GM12891 (cell line): Measurements from ENCODE around the gene SIL1. TPM values are rescaled to one million over a fixed set of nuclear protein-coding genes. Genes with fewer than 3 reads are reported as not detected.

Experiments used
- DNase-seq: peaks from one replicate; pipeline ENCODE4 v3.0.0; 2011; ENCODE audit warnings: low spot score; ENCODE audit not compliant: insufficient read length
- FAIRE-seq: peaks from 2 replicates; lab custom pipeline; 2011; peaks lifted over from hg19 to GRCh38; lab: Jason Lieb, UNC
- PAX5 ChIP-seq: IDR thresholded peaks from 2 replicates; pipeline ENCODE4 v1.6.1; 2011; ENCODE audit warnings: low read length, moderate library complexity, mild to moderate bottlenecking; ENCODE audit not compliant: insufficient read depth, severe bottlenecking
- POLR2A ChIP-seq: IDR thresholded peaks from 2 replicates; pipeline ENCODE4 v1.6.1; 2011; ENCODE audit warnings: low read depth, low read length, control low read depth
- POLR2AphosphoS5 ChIP-seq: IDR thresholded peaks from 2 replicates; pipeline ENCODE4 v1.6.1; 2011; ENCODE audit warnings: low read depth, low read length, control low read depth
- POU2F2 ChIP-seq: IDR thresholded peaks from 2 replicates; pipeline ENCODE4 v1.6.1; 2011; ENCODE audit warnings: low read depth, mild to moderate bottlenecking, control low read depth, low read length, moderate library complexity
- SPI1 ChIP-seq: IDR thresholded peaks from 2 replicates; pipeline ENCODE4 v1.6.1; 2011; ENCODE audit warnings: low read depth, low read length, control low read depth
- TAF1 ChIP-seq: IDR thresholded peaks from 2 replicates; pipeline ENCODE4 v1.6.1; 2011; ENCODE audit warnings: low read depth, low read length, control low read depth
- polyA plus RNA-seq: library from polyadenylated mRNA; unstranded; fragments of >200 nt; gene quantifications from one replicate; pipeline ENCODE4 v1.2.1, GENCODE V29; 2012; ENCODE audit warnings: low read depth, missing spikeins, inconsistent platforms; ENCODE audit not compliant: missing spikeins

Gene SIL1
- 30.3 TPM for polyA plus RNA-seq

DNA sequence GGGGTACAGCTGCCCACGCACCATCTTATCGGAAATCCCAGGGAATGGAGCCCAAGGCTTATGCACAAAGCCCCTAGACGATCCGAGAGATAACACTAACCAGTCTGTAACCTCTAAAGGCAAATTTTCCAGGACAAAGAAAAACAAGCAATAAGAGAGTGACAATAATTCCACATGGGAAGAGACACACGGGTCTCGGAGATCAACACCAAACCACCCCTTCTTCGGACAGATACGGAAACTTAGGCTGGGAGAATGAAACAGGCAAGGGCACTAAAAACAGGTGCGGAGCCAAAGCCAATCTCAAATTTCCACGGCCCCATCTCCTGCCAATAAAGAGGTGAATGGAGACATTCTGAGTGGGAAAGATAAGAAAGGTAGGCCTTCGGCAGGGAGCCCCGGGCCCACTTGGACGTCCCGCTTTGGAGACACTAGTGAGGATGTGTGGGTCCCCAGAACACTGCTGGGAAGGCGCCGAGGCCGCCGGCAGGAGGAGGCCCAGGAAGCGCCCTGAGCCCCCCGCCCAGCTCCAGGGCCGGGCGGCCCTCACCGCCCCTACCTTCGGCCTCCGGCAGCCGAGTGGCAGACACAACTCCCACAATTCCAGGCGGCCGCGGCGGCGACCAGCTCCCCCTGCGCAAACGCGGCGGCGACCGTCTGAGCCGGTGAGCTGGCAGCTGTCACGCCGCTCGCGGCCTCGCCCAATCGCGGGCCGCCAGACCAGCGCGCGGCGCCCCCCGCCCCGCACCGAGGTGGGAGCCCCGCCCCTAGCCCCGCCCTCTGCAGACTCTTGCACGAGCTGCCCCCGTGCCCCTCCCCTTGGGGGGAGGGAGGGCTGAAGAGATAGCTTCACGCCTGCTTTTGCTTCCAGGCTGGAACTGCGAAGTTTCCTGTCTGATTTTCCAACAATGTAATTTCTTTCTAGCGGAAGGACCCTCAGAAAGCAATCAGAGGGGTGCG is at the start of gene SIL1:
TSS of gene SIL1 (minus strand) at position 659 of the 960 bp plus-strand sequence. CDS start 70,525 bp downstream, outside the sequence.
- DNase-seq = peak; percentile 94
- TF ChIP-seq PAX5 (no peak), TAF1 (peak; percentile 92), SPI1 (no peak), POLR2A (peak; percentile 87), POLR2AphosphoS5 (peak; percentile 89)
- peak; percentile 99 for FAIRE-seq

DNA sequence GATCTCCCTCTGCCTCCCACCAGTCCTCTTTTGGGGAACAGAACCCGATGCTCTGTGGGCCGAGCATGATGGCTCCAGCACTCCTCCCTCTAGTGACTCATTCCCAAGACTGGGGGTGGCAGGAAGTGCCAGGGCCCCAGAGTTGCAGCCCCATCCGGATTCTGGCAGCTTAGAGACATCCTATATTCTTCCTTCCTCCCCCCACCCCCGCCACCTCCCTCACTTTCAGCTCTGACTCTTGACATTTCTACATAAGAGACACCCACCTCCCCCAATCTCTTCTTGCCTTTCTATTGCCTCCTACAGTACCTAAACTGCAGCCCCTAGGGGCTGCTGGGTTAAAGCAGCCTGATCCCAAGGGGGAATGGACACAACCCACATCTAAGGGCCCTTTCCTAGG is 48.2 kb upstream of the SIL1 start:
- FAIRE-seq = no peak
- no peak for TF ChIP-seq TAF1
- TF ChIP-seq PAX5 = no peak
- no peak for TF ChIP-seq POU2F2
- TF ChIP-seq SPI1 = no peak
- no peak for TF ChIP-seq POLR2A
- TF ChIP-seq POLR2AphosphoS5 = no peak

DNA sequence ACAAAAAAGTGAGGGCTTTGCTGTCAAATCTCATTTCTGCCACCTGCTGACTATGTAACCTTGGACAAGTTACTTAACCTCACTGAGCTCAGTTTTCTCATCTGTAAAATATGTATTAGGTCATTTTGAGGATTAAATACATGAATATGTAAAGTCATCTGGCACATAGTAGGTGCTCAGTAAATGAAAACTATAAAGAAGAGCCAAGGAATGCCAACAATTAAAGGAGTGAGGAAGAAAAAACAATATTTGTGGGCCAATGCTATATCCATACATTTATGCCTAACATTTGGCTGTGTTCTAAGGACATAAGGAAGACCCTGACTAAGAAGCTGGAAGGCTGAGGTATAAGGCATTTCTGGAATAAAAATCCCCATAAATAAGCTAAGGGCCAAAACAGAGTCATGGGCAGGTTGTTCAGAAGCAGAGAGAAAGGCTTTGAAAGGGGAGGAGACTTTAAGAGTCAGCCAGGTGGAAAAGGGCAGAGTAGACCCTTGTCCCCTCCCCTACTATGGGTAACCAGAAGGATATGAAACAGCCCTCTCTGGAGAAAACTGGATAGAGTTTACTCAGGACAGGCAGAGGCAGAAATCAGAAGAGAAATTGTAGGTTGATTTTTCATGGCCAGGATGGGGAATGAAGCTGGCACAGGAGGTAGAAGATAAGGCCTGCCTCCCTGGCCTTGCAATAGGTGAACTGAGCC is 47.6 kb upstream of the SIL1 start:
- no peak for DNase-seq
- peak; percentile 72 for FAIRE-seq
- no peak for TF ChIP-seq POLR2A
- TF ChIP-seq POLR2AphosphoS5 = no peak
- no peak for TF ChIP-seq POU2F2
- TF ChIP-seq TAF1 = no peak
- TF ChIP-seq PAX5 = no peak
- no peak for TF ChIP-seq SPI1

More for the DNA sequence above, 48.2 kb upstream of the SIL1 start:
- DNase-seq = no peak

DNA sequence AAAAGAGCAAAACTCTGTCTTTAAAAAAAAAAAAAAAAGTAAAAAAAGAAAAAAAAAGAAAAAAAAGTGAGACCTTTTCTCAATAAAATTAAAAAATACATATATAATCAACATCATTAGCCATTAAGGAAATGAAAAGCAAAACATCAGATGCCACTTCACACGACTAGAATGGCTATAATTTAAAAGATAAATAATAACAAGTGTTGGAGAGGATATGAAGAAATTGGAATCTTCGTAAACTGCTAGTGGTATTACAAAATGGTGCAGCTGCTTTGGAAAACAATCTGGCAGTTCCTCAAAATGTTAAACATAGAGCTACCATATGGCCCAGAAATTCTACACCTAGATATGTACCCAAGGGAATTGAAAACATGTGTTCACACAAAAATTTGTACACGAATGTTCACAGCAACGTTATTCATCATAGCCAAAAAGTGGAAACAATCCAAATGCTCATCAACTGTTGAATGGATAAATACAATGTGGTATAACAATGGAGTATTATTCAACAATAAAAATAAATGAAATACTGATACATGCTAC is 45.3 kb upstream of the SIL1 start:
- FAIRE-seq (no peak), DNase-seq (no peak)
- no peak for TF ChIP-seq SPI1
- no peak for TF ChIP-seq PAX5
- TF ChIP-seq POLR2A = no peak
- no peak for TF ChIP-seq POLR2AphosphoS5
- TF ChIP-seq POU2F2 = no peak
- no peak for TF ChIP-seq TAF1

DNA sequence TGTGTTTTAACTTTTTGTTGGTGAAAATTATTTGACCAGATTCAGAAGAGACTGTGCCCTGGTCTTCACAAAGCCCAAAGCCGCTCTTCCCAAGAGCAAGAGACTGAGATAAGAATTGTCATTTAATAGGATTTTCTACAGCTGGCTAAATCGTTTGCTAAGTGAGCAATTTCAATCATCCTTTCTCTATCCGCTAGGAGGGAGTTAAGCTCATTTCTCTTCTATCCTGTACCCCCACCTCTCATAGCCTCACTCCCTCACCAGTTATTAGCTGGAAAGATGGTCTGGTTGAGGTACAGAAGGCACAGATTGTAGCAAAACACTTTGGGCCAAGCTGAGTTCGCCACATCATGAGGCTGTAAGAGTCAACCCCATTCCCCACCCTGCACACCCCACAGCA is 43.0 kb upstream of the SIL1 start:
- DNase-seq = no peak
- FAIRE-seq = no peak
- TF ChIP-seq POLR2A = no peak
- no peak for TF ChIP-seq TAF1
- no peak for TF ChIP-seq PAX5
- TF ChIP-seq SPI1 = no peak

DNA sequence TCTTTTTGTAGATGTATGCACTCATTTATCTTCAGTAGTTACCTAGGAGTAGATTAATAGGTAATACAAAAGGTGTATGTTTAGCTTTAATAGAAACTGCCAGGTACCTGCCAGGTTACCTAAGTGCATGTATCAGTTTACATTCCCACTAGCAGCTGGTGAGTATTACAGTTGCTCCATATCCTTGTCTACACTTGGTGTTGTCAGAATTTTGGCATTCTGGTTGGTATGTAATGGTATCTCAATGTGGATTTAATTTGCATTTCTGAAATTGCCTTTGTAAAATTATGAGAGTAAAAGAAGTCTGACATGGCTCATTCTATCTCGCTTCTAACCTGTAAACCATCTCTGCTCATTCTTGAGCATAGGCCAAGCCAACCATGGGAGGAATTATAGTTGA is 38.3 kb upstream of the SIL1 start:
- TF ChIP-seq POLR2AphosphoS5 = no peak
- TF ChIP-seq PAX5 = no peak
- TF ChIP-seq POLR2A = no peak
- TF ChIP-seq POU2F2 = no peak
- TF ChIP-seq SPI1 = no peak
- no peak for TF ChIP-seq TAF1
- FAIRE-seq (no peak), DNase-seq (no peak)

DNA sequence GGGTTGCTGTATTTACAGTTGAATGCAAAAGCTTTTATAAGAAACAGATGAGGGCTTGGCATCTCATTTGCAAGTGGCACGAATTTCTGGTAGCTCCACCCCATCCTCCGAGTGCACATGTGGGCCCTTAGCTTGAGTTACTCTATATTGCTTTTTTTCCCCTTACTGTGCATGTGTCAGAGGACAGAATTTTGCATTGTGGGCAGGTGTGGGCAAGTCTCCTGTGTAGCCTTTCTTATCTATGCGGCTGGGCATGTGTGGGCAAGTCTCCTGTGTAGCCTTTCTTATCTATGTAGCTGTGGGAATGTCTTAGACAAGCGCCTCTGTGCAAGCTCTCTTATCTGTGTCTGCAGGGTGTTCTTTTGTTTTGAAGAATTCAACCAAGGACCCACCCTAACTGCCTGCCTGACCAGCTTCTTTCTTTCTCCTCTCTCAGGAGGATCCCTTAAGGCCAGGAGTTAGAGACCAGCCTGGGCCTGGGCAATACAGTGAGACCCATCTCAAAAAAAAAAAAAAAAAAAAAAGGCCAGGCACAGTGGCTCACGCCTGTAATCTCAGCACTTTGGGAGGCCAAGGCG is 34.1 kb upstream of the SIL1 start:
- no peak for DNase-seq
- no peak for FAIRE-seq

DNA sequence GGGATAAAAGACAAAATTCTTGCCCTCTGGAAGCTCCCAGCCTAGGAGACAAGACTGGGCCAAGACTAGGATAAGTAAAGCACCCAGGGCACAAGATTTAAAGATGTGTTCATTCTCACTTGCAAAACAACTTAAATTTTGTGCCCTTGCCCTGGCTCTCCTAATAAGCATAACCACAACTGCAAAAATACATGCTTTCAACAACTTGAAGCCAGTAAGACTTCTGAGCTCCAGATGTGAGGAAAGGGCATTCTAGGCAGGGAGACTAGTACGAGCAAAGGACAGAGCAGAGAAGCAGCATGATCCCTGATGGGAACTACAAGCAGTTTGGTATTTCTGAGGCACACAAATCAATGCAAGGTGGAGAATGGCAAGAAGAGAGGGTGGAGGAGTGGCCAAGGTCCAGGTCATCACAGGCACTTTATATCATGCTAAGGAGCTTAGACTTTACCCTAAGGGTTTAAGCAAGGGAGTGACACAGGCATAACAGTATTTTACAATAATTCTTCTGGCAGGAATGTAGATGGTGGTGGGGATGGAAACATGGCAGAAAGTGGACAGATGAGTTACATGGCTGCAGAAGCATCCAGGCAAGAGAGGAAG is 30.1 kb upstream of the SIL1 start:
- FAIRE-seq (no peak), DNase-seq (no peak)
- TF ChIP-seq POLR2AphosphoS5 (no peak), POU2F2 (no peak), SPI1 (no peak), TAF1 (no peak), POLR2A (no peak), PAX5 (no peak)

More for the DNA sequence above, 34.1 kb upstream of the SIL1 start:
- TF ChIP-seq POLR2A (no peak), PAX5 (no peak), SPI1 (no peak), POU2F2 (no peak), TAF1 (no peak), POLR2AphosphoS5 (no peak)
